ENCODE results near the gene ZC3H4.

GRCh38 chr19:47040869-47041268, 72.7 kb downstream of the ZC3H4 start:
- no peak for TF ChIP-seq CTCF (conservative IDR thresholded peaks at IDR 0.05)
- TF ChIP-seq ZFX (IDR thresholded peaks at IDR 0.05), result no peak

Data from C4-2B (cell line).